Loucy (cell line): ENCODE measurements around the gene COL23A1.

Experiments
- H2AFZ ChIP-seq: fragments of 200-600 bp; sonication (generic); 2 replicates; pipeline ENCODE4 v1.6.0; 2016; ENCODE audit warnings: antibody characterized with exemption, mild to moderate bottlenecking, low read length, moderate library complexity
- H3F3A ChIP-seq: fragments of 200-600 bp; 2 replicates; pipeline ENCODE4 v1.6.0; 2016; ENCODE audit warnings: antibody characterized with exemption, low read depth, mild to moderate bottlenecking
- H3K27me3 ChIP-seq: fragments of 200-600 bp; sonication (generic); 2 replicates; pipeline ENCODE4 v1.6.1; 2014; ENCODE audit warnings: low read length, mild to moderate bottlenecking; ENCODE audit not compliant: insufficient read depth, poor library complexity, severe bottlenecking
- H3K36me3 ChIP-seq: fragments of 200-600 bp; sonication (generic); 2 replicates; pipeline ENCODE4 v1.6.1; 2016; ENCODE audit warnings: low read length; ENCODE audit not compliant: insufficient read depth
- H3K4me1 ChIP-seq: fragments of 200-600 bp; sonication (generic); 2 replicates; pipeline ENCODE4 v1.5.1; 2014; ENCODE audit warnings: low read length, mild to moderate bottlenecking; ENCODE audit not compliant: insufficient read depth, poor library complexity, severe bottlenecking
- H3K4me2 ChIP-seq: fragments of 200-600 bp; sonication (generic); 2 replicates; pipeline ENCODE4 v1.6.0; 2014; ENCODE audit warnings: antibody characterized with exemption, low read length, low read depth, mild to moderate bottlenecking; ENCODE audit not compliant: poor library complexity, severe bottlenecking
- H3K4me3 ChIP-seq: fragments of 200-600 bp; sonication (generic); 2 replicates; pipeline ENCODE4 v1.5.1; 2014; ENCODE audit warnings: low read length, mild to moderate bottlenecking, mixed read lengths; ENCODE audit not compliant: poor library complexity, severe bottlenecking
- H3K79me2 ChIP-seq: fragments of 200-600 bp; sonication (generic); 2 replicates; pipeline ENCODE4 v1.6.1; 2014; ENCODE audit warnings: low read length; ENCODE audit not compliant: insufficient read depth
- H3K9ac ChIP-seq: fragments of 200-600 bp; sonication (generic); 2 replicates; pipeline ENCODE4 v1.6.0; 2014; ENCODE audit warnings: mild to moderate bottlenecking, low read depth, low read length, moderate library complexity; ENCODE audit not compliant: poor library complexity, severe bottlenecking
- H3K9me2 ChIP-seq: fragments of 200-600 bp; sonication (generic); replicated peaks from 2 replicates; pipeline ENCODE4 v1.6.1; 2016; ENCODE audit warnings: low read depth, low read length, mixed read lengths
- H3K9me3 ChIP-seq: fragments of 200-600 bp; sonication (generic); 2 replicates; pipeline ENCODE4 v1.6.1; 2014; ENCODE audit warnings: mild to moderate bottlenecking, antibody characterized with exemption, low read length, low read depth; ENCODE audit not compliant: insufficient read depth
- H4K20me1 ChIP-seq: fragments of 200-600 bp; sonication (generic); 2 replicates; pipeline ENCODE4 v1.6.0; 2014; ENCODE audit warnings: antibody characterized with exemption, low read length, mild to moderate bottlenecking; ENCODE audit not compliant: insufficient read depth, poor library complexity, severe bottlenecking
- EZH2phosphoT487 ChIP-seq: fragments of 200-600 bp; IDR thresholded peaks from 2 replicates; pipeline ENCODE4 v1.6.1; 2018; ENCODE audit warnings: antibody characterized with exemption, mild to moderate bottlenecking, moderate library complexity, borderline replicate concordance
- TF ChIP-seq, protein P1 (sequence below): fragments of 200-600 bp; sonication (generic); conservative IDR thresholded peaks from 2 replicates; pipeline ENCODE4 v1.5.1; 2014; ENCODE audit warnings: mild to moderate bottlenecking, antibody characterized with exemption, low read length

COL23A1 gene

DNA sequence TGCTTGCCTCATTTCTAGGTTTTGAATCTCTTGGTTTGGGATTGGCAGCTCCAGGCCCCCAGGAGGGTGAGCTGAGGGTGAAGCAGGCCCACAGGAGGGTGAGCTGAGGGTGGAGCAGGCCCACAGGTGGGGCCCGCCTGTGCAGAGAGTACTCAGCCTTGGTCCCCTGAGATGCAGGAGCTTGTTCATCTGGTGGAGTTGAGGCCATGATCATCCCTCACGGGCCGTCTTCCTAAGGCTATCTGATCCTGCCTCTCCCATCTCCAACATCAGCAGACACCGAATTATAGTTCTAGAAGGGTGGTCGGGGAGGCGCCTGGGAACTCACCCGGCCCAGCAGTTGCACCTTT is 225.9 kb downstream of the COL23A1 start:
- H3K27me3 ChIP-seq, result no peaks in the 10 kb centered on the region

DNA sequence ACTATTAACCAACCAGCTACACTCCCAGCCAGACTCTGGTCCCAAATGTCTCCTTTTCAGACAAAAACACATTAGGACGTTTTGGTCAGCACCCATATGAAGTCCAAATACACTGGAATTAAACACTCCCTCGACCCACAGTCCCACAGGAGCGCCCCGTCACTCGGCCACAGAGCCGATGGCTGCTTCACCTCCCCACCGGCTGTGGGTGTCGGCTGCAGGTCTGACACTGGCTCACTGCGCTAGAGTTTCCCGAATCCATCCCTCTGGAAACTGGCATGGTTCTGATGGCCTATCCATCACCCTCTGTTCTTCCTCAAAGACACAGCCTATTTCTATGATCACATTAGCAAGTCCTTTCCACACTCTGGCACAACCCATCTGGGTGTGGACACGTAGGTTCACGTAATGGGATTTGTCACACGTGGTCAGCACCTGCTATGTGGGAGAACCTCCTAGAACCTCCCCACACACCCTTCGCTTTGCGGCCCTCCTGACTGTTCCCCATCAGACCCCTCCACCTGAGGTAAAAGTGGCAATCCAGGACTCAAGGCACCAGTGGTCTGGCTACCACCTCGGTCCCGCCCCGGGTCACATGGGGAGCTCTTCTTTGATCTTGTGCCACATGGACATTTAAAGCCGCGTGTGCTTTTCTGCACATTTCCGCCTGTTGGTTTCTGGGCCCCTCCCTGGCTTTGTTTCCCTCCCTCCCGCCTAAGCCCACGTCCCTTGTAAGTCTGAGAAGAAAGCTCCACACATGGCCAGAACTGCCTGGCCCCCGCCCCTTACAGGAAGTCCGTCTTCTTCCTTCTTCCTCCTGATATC is 226.5 kb downstream of the COL23A1 start:
- TF ChIP-seq EZH2phosphoT487, result no peak
- TF ChIP-seq, protein P1, sequence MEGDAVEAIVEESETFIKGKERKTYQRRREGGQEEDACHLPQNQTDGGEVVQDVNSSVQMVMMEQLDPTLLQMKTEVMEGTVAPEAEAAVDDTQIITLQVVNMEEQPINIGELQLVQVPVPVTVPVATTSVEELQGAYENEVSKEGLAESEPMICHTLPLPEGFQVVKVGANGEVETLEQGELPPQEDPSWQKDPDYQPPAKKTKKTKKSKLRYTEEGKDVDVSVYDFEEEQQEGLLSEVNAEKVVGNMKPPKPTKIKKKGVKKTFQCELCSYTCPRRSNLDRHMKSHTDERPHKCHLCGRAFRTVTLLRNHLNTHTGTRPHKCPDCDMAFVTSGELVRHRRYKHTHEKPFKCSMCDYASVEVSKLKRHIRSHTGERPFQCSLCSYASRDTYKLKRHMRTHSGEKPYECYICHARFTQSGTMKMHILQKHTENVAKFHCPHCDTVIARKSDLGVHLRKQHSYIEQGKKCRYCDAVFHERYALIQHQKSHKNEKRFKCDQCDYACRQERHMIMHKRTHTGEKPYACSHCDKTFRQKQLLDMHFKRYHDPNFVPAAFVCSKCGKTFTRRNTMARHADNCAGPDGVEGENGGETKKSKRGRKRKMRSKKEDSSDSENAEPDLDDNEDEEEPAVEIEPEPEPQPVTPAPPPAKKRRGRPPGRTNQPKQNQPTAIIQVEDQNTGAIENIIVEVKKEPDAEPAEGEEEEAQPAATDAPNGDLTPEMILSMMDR, result no peak
- Histone ChIP-seq H3K9me2 (no peaks in the 10 kb centered on the region), H3K36me3 (no peaks in the 10 kb centered on the region), H3K79me2 (no peaks in the 10 kb centered on the region), H3K4me2 (no peak overlapping the region), H2AFZ (no peak overlapping the region), H4K20me1 (no peaks in the 10 kb centered on the region), H3F3A (no peaks in the 10 kb centered on the region), H3K9me3 (no peaks in the 10 kb centered on the region), H3K4me1 (no peaks in the 10 kb centered on the region), H3K27me3 (no peaks in the 10 kb centered on the region), H3K9ac (no peak overlapping the region), H3K4me3 (no peak overlapping the region)

More for the DNA sequence above, 225.9 kb downstream of the COL23A1 start:
- no peak overlapping the region for H3K4me2 ChIP-seq
- no peaks in the 10 kb centered on the region for H3K36me3 ChIP-seq
- H3K9me2 ChIP-seq, result no peaks in the 10 kb centered on the region
- H2AFZ ChIP-seq, result no peak overlapping the region
- no peaks in the 10 kb centered on the region for H3F3A ChIP-seq
- TF ChIP-seq EZH2phosphoT487, result no peak
- TF ChIP-seq, protein P1, result no peak
- H3K4me1 ChIP-seq, result no peaks in the 10 kb centered on the region
- H3K79me2 ChIP-seq, result no peaks in the 10 kb centered on the region
- no peaks in the 10 kb centered on the region for H3K9me3 ChIP-seq
- no peak overlapping the region for H3K4me3 ChIP-seq
- no peaks in the 10 kb centered on the region for H4K20me1 ChIP-seq
- no peak overlapping the region for H3K9ac ChIP-seq

DNA sequence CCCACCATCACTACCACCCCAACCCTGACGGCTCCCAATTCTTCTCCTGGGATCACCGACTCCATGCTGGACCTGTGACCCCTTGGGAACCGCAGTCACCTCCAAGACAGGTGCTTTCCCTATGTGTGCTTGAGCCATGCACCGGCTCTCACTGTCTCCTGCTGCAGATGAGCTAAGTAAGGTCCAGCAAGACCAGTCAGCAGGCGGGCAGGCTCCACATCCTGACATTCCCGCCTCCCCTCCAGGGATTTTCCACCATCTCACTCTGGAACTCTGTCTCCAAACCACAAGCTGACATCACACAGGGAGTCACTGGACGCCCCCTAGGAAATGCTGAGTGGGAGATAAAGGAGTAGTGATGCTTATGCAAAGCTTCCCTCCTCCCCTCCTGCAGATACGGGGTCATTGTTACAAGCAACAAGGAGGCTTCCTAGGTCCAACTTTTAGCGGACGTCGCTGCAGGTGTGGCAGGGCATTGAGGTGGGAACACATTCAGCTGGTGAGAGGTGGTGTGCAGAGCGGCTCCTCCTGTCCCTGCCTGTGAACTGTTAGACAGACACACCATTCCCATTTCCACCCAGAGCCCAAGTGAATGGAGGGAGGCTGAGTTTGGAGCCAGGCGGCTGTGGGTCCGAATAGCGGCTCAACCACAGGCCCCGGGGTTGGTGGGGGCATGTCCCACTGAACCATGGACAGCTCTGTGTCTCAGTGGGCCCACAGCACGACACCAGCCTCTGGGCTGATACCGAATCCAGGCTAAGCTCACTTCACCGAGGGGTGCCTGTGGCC is 228.3 kb downstream of the COL23A1 start:
- H3F3A ChIP-seq, result no peaks in the 10 kb centered on the region
- H3K4me3 ChIP-seq, result no peak overlapping the region
- no peaks in the 10 kb centered on the region for H3K27me3 ChIP-seq
- H4K20me1 ChIP-seq, result no peaks in the 10 kb centered on the region
- no peaks in the 10 kb centered on the region for H3K79me2 ChIP-seq
- H3K36me3 ChIP-seq, result no peaks in the 10 kb centered on the region
- no peak overlapping the region for H3K4me2 ChIP-seq
- no peak overlapping the region for H2AFZ ChIP-seq
- TF ChIP-seq, protein P1, result no peak
- no peak for TF ChIP-seq EZH2phosphoT487
- no peaks in the 10 kb centered on the region for H3K9me2 ChIP-seq
- no peaks in the 10 kb centered on the region for H3K4me1 ChIP-seq
- no peaks in the 10 kb centered on the region for H3K9me3 ChIP-seq
- H3K9ac ChIP-seq, result no peak overlapping the region
